CD4-positive, alpha-beta T cell (primary cell): ENCODE data around the gene CDK5RAP1. TPM values are rescaled to one million over a fixed set of nuclear protein-coding genes. Genes with fewer than 3 reads are reported as not detected.
A peak's percentile ranks its signal among the peaks of the same experiment; 100 is the strongest.

ENCODE experiments used
- ATAC-seq: fragments of 200-7000 bp; cut with Tn5 transposase; one replicate; pipeline ENCODE4 v1.10.0; 2022; ENCODE audit warnings: mild to moderate bottlenecking; ENCODE audit not compliant: poor library complexity
- CTCF ChIA-PET: fragments of 350-600 bp; sonication (Branson Sonifier 250); formaldehyde crosslinking; loops from one replicate; lab custom pipeline; 2021; ENCODE audit warnings: antibody characterized with exemption, inconsistent platforms; lab: Charles Lee
- POLR2A ChIA-PET: fragments of 350-600 bp; sonication (Branson Sonifier 250); formaldehyde crosslinking; loops from one replicate; lab custom pipeline; 2021; ENCODE audit warnings: antibody characterized with exemption, inconsistent platforms; lab: Charles Lee
- DNase-seq, 14 experiments: peaks; one replicate each; pipeline ENCODE4 v3.0.0-alpha.2; 2013 to 2020; ENCODE audit warnings: mixed read lengths in 2 of 14
- H3K27ac ChIP-seq, 2 donors: one replicate each; pipeline versions ENCODE4 v1.5.1 to v1.7.0; 2013; ENCODE audit warnings: low read length in 2 of 2, low read depth in 1 of 2, mild to moderate bottlenecking in 1 of 2
- H3K27me3 ChIP-seq, 2 experiments: 1 replicate in 1 of 2; 2 replicates in 1 of 2; pipeline versions ENCODE4 v1.6.1 to v1.7.0; 2013; ENCODE audit warnings: low read length in 2 of 2, control low read depth in 1 of 2, mild to moderate bottlenecking in 1 of 2, moderate library complexity in 1 of 2; ENCODE audit not compliant: insufficient read depth in 2 of 2, control insufficient read depth in 1 of 2
- H3K36me3 ChIP-seq: one replicate; pipeline ENCODE4 v1.6.1; 2013; ENCODE audit warnings: low read length, control low read depth; ENCODE audit not compliant: insufficient read depth
- H3K4me1 ChIP-seq: one replicate; pipeline ENCODE4 v1.6.1; 2013; ENCODE audit warnings: low read length, control low read depth; ENCODE audit not compliant: insufficient read depth
- H3K4me3 ChIP-seq: one replicate; pipeline ENCODE4 v1.5.1; 2013; ENCODE audit warnings: mild to moderate bottlenecking, low read length, moderate library complexity
- H3K9me3 ChIP-seq, 2 experiments: 1 replicate in 1 of 2; 2 replicates in 1 of 2; pipeline versions ENCODE4 v1.6.1 to v1.7.0; 2013; ENCODE audit warnings: low read length in 2 of 2, mild to moderate bottlenecking in 2 of 2, control low read depth in 1 of 2, moderate library complexity in 1 of 2; ENCODE audit not compliant: control insufficient read depth in 1 of 2, insufficient read depth in 1 of 2
- H3K27ac Mint-ChIP-seq: one replicate; pipeline ENCODE4 v1.8.0; 2020; ENCODE audit warnings: mixed read lengths
- H3K27me3 Mint-ChIP-seq: one replicate; pipeline ENCODE4 v1.8.0; 2021; ENCODE audit warnings: mixed read lengths
- H3K36me3 Mint-ChIP-seq: one replicate; pipeline ENCODE4 v1.8.0; 2021; ENCODE audit warnings: low read depth, mixed read lengths
- H3K4me1 Mint-ChIP-seq: one replicate; pipeline ENCODE4 v1.8.0; 2021; ENCODE audit warnings: low read depth, mixed read lengths
- H3K4me3 Mint-ChIP-seq: one replicate; pipeline ENCODE4 v1.8.0; 2020; ENCODE audit warnings: mild to moderate bottlenecking, mixed read lengths
- H3K9me3 Mint-ChIP-seq: one replicate; pipeline ENCODE4 v1.8.0; 2020; ENCODE audit warnings: mixed read lengths
- intact Hi-C, 2 experiments: fragments of 100-400 bp; cut with DNase I in 1 of 2; cut with micrococcal nuclease in 1 of 2; formaldehyde crosslinking; loops; one replicate each; pipeline versions ENCODE4 v1.15.1 to v1.9.0; 2023 to 2025; cut with DNase I, micrococcal nuclease
- polyA plus RNA-seq, 2 donors: library from polyadenylated mRNA; unstranded; fragments of 120-200 nt; gene quantifications; one replicate each; pipeline ENCODE4 v1.2.1, GENCODE V29; 2013
- total RNA-seq, 174 experiments: library from RNA in 2 of 174; stranded (reverse) in 2 of 174; gene quantifications; one replicate each; pipeline ENCODE4 v1.2.3 and lab custom pipeline; 2021 to 2026
- TF ChIP-seq, protein P1 (sequence below): fragments of 200-600 bp; IDR thresholded peaks from one replicate; pipeline ENCODE4 v1.8.0; 2022; ENCODE audit warnings: antibody characterized with exemption, mild to moderate bottlenecking

CDK5RAP1 gene, protein sequence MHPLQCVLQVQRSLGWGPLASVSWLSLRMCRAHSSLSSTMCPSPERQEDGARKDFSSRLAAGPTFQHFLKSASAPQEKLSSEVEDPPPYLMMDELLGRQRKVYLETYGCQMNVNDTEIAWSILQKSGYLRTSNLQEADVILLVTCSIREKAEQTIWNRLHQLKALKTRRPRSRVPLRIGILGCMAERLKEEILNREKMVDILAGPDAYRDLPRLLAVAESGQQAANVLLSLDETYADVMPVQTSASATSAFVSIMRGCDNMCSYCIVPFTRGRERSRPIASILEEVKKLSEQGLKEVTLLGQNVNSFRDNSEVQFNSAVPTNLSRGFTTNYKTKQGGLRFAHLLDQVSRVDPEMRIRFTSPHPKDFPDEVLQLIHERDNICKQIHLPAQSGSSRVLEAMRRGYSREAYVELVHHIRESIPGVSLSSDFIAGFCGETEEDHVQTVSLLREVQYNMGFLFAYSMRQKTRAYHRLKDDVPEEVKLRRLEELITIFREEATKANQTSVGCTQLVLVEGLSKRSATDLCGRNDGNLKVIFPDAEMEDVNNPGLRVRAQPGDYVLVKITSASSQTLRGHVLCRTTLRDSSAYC
- total RNA-seq (10 to 100 TPM; 59.7 to 63.0 TPM), total RNA-seq (lab: John Stamatoyannopoulos, UW) (43.3 to 102 (median 62.9) reads per million in 172 experiments)
- 39.1 TPM for polyA plus RNA-seq (2013, experiment 1 of 2)
- polyA plus RNA-seq (2013, experiment 2 of 2): 46.3 TPM

DNA sequence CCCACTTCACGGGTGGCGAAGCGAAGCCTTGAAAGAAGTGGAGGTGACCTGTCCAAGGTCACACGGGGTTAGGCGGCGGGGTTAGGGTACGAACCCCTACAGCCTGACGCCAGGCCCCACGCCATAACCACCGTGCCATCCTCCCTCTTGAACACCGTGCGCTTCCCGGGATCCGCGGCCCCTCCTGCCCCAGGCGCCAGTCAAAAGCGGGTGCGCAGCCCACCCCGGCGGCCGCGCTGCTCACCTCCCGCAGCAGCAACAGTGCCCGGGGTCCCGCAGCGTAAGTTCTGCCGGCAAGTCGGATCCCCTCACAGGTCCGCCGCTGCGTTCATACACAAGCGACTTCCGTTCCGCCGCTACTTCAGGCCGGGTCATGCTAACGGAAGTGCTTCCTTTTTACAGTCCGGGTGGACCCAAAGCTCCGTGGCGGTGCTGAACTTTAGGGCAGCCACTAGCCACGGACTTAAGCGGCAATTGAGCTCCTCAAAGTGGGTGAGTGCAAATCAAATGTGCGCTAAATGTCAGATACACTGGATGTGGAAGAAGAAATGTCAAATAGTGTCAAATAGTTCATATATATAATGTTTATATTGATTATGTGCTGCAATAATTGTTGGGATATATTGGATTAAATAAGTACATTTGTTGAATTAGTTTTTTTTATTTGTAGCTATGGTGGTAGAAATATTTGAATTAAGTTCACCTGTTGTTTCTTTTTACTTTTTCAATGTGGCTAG is at the start of gene CDK5RAP1:
Gene CDK5RAP1, minus strand, starts transcription at position 336 of the 737 bp plus-strand sequence. CDS start 4,455 bp downstream, outside the sequence.
- Mint-ChIP-seq H3K27me3 (no peaks in the 10 kb centered on the region), H3K4me3 (peak within 1 kb of the TSS; percentile 96), H3K4me1 (peaks cover 64% of the 10 kb centered on the region), H3K9me3 (no peaks in the 10 kb centered on the region), H3K27ac (peak within 1 kb of the TSS; percentile 79), H3K36me3 (peaks cover 17% of the 10 kb centered on the region)
- ChIA-PET POLR2A (interaction anchor here (0.6 to 2.2 kb wide), 12 partner anchors 31 to 711 kb away, joined by 3 to 24 read pairs (median 4); partner anchors contain the start of genes CBFA2T2, EIF2S2, PXMP4 and RALY), CTCF (interaction anchor here (1.0 to 1.4 kb wide), 4 partner anchors 29 to 267 kb away, joined by 4 to 7 read pairs (median 4); partner anchors contain the start of gene SNTA1)
- Histone ChIP-seq H3K27me3 (no peaks in the 10 kb centered on the region), H3K4me1 (peaks cover 48% of the 10 kb centered on the region), H3K9me3 (no peaks in the 10 kb centered on the region), H3K4me3 (peak within 1 kb of the TSS; percentile 99), H3K27ac (peak within 1 kb of the TSS in 1 of 2 donors; percentile 24), H3K36me3 (peaks cover 6% of the 10 kb centered on the region)
- TF ChIP-seq, protein P1, sequence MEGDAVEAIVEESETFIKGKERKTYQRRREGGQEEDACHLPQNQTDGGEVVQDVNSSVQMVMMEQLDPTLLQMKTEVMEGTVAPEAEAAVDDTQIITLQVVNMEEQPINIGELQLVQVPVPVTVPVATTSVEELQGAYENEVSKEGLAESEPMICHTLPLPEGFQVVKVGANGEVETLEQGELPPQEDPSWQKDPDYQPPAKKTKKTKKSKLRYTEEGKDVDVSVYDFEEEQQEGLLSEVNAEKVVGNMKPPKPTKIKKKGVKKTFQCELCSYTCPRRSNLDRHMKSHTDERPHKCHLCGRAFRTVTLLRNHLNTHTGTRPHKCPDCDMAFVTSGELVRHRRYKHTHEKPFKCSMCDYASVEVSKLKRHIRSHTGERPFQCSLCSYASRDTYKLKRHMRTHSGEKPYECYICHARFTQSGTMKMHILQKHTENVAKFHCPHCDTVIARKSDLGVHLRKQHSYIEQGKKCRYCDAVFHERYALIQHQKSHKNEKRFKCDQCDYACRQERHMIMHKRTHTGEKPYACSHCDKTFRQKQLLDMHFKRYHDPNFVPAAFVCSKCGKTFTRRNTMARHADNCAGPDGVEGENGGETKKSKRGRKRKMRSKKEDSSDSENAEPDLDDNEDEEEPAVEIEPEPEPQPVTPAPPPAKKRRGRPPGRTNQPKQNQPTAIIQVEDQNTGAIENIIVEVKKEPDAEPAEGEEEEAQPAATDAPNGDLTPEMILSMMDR: no peak
- intact Hi-C loops: loop anchor here (1.0 to 5.0 kb wide), 5 partner anchors 31 to 261 kb away; partner anchors contain the start of genes C20orf144 (in 1 of the 2), CBFA2T2 (in 1 of the 2) and SNTA1 (in 1 of the 2)
- DNase-seq (peak; percentile 73 to 93 (median 78)), ATAC-seq (peak; percentile 95)

DNA sequence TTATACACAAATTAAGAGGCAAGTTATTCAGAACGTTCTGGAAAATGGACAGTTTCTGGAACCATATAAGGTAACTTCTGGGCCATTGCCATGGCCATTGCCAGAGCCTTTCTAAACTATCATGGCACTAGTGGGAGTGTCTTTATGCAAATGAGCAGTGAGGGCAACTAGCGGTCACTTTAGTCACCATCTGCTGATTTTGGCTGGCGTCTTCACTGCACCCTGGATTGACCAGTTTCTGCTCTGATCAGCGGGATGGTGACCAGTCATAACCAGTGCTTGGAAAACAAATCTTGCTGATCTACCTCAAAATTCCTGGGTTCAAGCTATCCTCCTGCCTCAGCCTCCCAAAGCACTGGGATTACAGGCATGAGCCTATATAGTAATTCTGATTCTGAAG is 49.5 kb upstream of the CDK5RAP1 start:
- no peaks in the 10 kb centered on the region for H3K36me3 ChIP-seq
- no peak overlapping the region for H3K27ac ChIP-seq
- H3K27me3 ChIP-seq: no peaks in the 10 kb centered on the region
- H3K4me3 ChIP-seq: no peak overlapping the region
- Mint-ChIP-seq H3K9me3 (no peaks in the 10 kb centered on the region), H3K4me3 (no peak overlapping the region), H3K27ac (no peak overlapping the region), H3K27me3 (no peaks in the 10 kb centered on the region), H3K36me3 (no peaks in the 10 kb centered on the region), H3K4me1 (no peaks in the 10 kb centered on the region)
- no peak for DNase-seq
- no peak for ATAC-seq
- POLR2A ChIA-PET: no interaction called here
- H3K4me1 ChIP-seq: no peaks in the 10 kb centered on the region
- no peaks in the 10 kb centered on the region for H3K9me3 ChIP-seq
- CTCF ChIA-PET: no interaction called here
- TF ChIP-seq, protein P1: no peak
- intact Hi-C loops: no loop called here
